ENCODE results near the gene BDH2. TPM values are rescaled to one million over a fixed set of nuclear protein-coding genes. Genes with fewer than 3 reads are reported as not detected.

The BDH2 gene
- total and polyA plus RNA-seq, 2 donors (not counting 1 experiment from before 2014, with no cell fraction given): 67.2 to 70.5 TPM

DNA sequence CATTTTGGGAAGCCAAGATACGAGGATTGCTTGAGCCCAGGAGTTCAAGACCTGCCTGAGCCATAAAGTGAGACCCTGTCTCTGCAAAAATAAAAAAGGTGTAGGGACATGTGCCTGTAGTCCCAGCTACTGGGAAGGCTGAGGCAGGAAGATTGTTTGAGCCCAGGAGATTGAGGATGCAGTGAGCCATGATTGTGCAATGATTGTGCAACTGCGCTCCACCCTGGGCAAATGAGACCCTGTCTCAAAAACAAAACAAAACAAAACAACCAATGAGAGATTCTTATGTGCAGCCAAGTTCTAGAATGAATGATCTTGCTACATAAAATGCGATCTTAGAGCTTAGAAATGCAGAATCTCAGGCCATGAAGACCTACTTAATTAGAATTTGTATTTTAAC is 45.6 kb downstream of the BDH2 start:
- TF ChIP-seq CTCF (conservative IDR thresholded peaks at IDR 0.05 in 1 of 2, IDR thresholded peaks at IDR 0.05 in 1 of 2; ENCODE audit: low read depth in 1 of 2, low read length in 2 of 2) (no peak), EZH2 (IDR thresholded peaks at IDR 0.05; ENCODE audit: low read length, missing control alignments) (no peak)
- H3K27me3 ChIP-seq (ENCODE audit: control insufficient read depth, insufficient read depth, low read length): no peaks in the 10 kb centered on the region
- H3K27ac ChIP-seq (ENCODE audit: insufficient read depth, low read length): no peak overlapping the region
- H2AFZ ChIP-seq (ENCODE audit: low read length): no peak overlapping the region
- no peak overlapping the region for H3K4me3 ChIP-seq (replicated peaks in 1 of 4; ENCODE audit: control extremely low read depth in 1 of 4, insufficient read depth in 1 of 4, low read depth in 3 of 4, low read length in 4 of 4)
- H3K79me2 ChIP-seq (ENCODE audit: control insufficient read depth, insufficient read depth, low read length): no peaks in the 10 kb centered on the region
- no peak overlapping the region for H3K9ac ChIP-seq (ENCODE audit: insufficient read depth, low read length)
- H3K4me1 ChIP-seq (ENCODE audit: control insufficient read depth, extremely low read depth, insufficient read depth, low read length): no peaks in the 10 kb centered on the region
- H3K9me3 ChIP-seq (ENCODE audit: control insufficient read depth, insufficient read depth, low read depth, low read length): no peaks in the 10 kb centered on the region
- H4K20me1 ChIP-seq (ENCODE audit: control insufficient read depth, extremely low read depth, insufficient read depth, low read length): no peaks in the 10 kb centered on the region
- H3K36me3 ChIP-seq (ENCODE audit: control insufficient read depth, insufficient read depth, low read length): no peaks in the 10 kb centered on the region
- DNase-seq (ENCODE audit: low read depth in 2 of 2): peak in 1 of 2 donors; percentile 20
- H3K4me2 ChIP-seq (ENCODE audit: extremely low read depth, insufficient read depth, low read length): no peak overlapping the region

GRCh38 chr4:103052779-103053178 is 46.9 kb downstream of the BDH2 start:
- no peak for TF ChIP-seq EZH2 (IDR thresholded peaks at IDR 0.05; ENCODE audit: low read length, missing control alignments)
- no peak for TF ChIP-seq CTCF (conservative IDR thresholded peaks at IDR 0.05 in 1 of 2, IDR thresholded peaks at IDR 0.05 in 1 of 2; ENCODE audit: low read depth in 1 of 2, low read length in 2 of 2)
- H3K4me2 ChIP-seq (ENCODE audit: extremely low read depth, insufficient read depth, low read length): no peak overlapping the region
- H3K9me3 ChIP-seq (ENCODE audit: control insufficient read depth, insufficient read depth, low read depth, low read length): no peaks in the 10 kb centered on the region
- no peak overlapping the region for H2AFZ ChIP-seq (ENCODE audit: low read length)
- H3K36me3 ChIP-seq (ENCODE audit: control insufficient read depth, insufficient read depth, low read length): no peaks in the 10 kb centered on the region
- H4K20me1 ChIP-seq (ENCODE audit: control insufficient read depth, extremely low read depth, insufficient read depth, low read length): no peaks in the 10 kb centered on the region
- no peaks in the 10 kb centered on the region for H3K79me2 ChIP-seq (ENCODE audit: control insufficient read depth, insufficient read depth, low read length)
- H3K4me1 ChIP-seq (ENCODE audit: control insufficient read depth, extremely low read depth, insufficient read depth, low read length): no peaks in the 10 kb centered on the region
- no peak overlapping the region for H3K9ac ChIP-seq (ENCODE audit: insufficient read depth, low read length)
- H3K27ac ChIP-seq (ENCODE audit: insufficient read depth, low read length): no peak overlapping the region
- DNase-seq (ENCODE audit: low read depth in 2 of 2): no peak
- H3K27me3 ChIP-seq (ENCODE audit: control insufficient read depth, insufficient read depth, low read length): no peaks in the 10 kb centered on the region
- no peak overlapping the region for H3K4me3 ChIP-seq (replicated peaks in 1 of 4; ENCODE audit: control extremely low read depth in 1 of 4, insufficient read depth in 1 of 4, low read depth in 3 of 4, low read length in 4 of 4)

DNA sequence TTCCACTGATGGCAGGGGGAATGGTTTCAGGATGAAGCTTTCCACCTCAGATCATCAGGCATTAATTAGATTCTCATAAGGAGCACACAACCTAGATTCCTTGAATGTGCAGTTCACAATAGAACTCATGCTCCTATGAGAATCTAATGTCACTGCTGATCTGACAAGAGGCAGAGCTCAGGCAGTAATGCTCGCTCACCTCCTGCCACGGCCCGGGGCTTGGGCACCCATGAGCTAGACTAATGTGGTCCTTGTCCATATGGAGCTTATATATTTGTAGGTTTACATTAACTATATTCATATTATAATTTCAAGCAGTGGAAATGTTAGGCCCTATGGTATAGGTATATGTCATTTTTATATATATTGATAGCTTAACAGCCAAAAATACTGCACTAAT is 47.5 kb downstream of the BDH2 start:
- H3K79me2 ChIP-seq (ENCODE audit: control insufficient read depth, insufficient read depth, low read length): no peaks in the 10 kb centered on the region
- H4K20me1 ChIP-seq (ENCODE audit: control insufficient read depth, extremely low read depth, insufficient read depth, low read length): no peaks in the 10 kb centered on the region
- TF ChIP-seq CTCF (conservative IDR thresholded peaks at IDR 0.05 in 1 of 2, IDR thresholded peaks at IDR 0.05 in 1 of 2; ENCODE audit: low read depth in 1 of 2, low read length in 2 of 2): no peak
- TF ChIP-seq EZH2 (IDR thresholded peaks at IDR 0.05; ENCODE audit: low read length, missing control alignments): no peak
- no peak overlapping the region for H3K4me3 ChIP-seq (replicated peaks in 1 of 4; ENCODE audit: control extremely low read depth in 1 of 4, insufficient read depth in 1 of 4, low read depth in 3 of 4, low read length in 4 of 4)
- H2AFZ ChIP-seq (ENCODE audit: low read length): no peak overlapping the region
- no peak overlapping the region for H3K4me2 ChIP-seq (ENCODE audit: extremely low read depth, insufficient read depth, low read length)
- no peak for DNase-seq (ENCODE audit: low read depth in 2 of 2)
- no peaks in the 10 kb centered on the region for H3K9me3 ChIP-seq (ENCODE audit: control insufficient read depth, insufficient read depth, low read depth, low read length)
- no peak overlapping the region for H3K27ac ChIP-seq (ENCODE audit: insufficient read depth, low read length)
- H3K36me3 ChIP-seq (ENCODE audit: control insufficient read depth, insufficient read depth, low read length): no peaks in the 10 kb centered on the region
- H3K4me1 ChIP-seq (ENCODE audit: control insufficient read depth, extremely low read depth, insufficient read depth, low read length): no peaks in the 10 kb centered on the region
- no peaks in the 10 kb centered on the region for H3K27me3 ChIP-seq (ENCODE audit: control insufficient read depth, insufficient read depth, low read length)
- no peak overlapping the region for H3K9ac ChIP-seq (ENCODE audit: insufficient read depth, low read length)
